Measurements from ENCODE around the gene PDIA4. TPM values are rescaled to one million over a fixed set of nuclear protein-coding genes. Genes with fewer than 3 reads are reported as not detected.

PDIA4 gene
- total and polyA plus RNA-seq, 5 donors from 2014 or later: 33.4 to 78.3 (median 67.5) TPM

Other genes with a start within 250 kb of the PDIA4 start
- gene EZH2, start 144.2 kb downstream of the PDIA4 start, total RNA-seq: 78.6 TPM
- gene EZH2, start 144.2 kb downstream of the PDIA4 start, polyA plus RNA-seq: 10 to 100 TPM in 2 of 4 donors, 1 to 10 TPM in 2; 7.5 to 12.2 (median 9.7) TPM
- gene ZNF786, start 62.2 kb upstream of the PDIA4 start, total RNA-seq: 6.3 TPM
- 1 to 10 TPM; 1.5 to 9.9 (median 6.0) TPM for gene ZNF786, start 62.2 kb upstream of the PDIA4 start, polyA plus RNA-seq
- 0.35 TPM for gene ZNF425, start 97.8 kb upstream of the PDIA4 start, total RNA-seq
- 1 to 10 TPM in 2 of 4 donors, under 1 TPM in 2; 0.64 to 1.4 (median 0.91) TPM for gene ZNF425, start 97.8 kb upstream of the PDIA4 start, polyA plus RNA-seq
- gene ZNF398, start 118.9 kb upstream of the PDIA4 start, total RNA-seq: 14.4 TPM
- gene ZNF398, start 118.9 kb upstream of the PDIA4 start, polyA plus RNA-seq: 10 to 100 TPM in 2 of 4 donors, 1 to 10 TPM in 2; 5.5 to 13.4 (median 10.4) TPM
- gene ZNF282, start 167.0 kb upstream of the PDIA4 start, total RNA-seq: 18.6 TPM
- gene ZNF282, start 167.0 kb upstream of the PDIA4 start, polyA plus RNA-seq: 1 to 10 TPM in 3 of 4 donors, under 1 TPM in 1; 0.83 to 1.4 (median 1.2) TPM
- 14.2 TPM for gene ZNF212, start 211.1 kb upstream of the PDIA4 start, total RNA-seq
- gene ZNF212, start 211.1 kb upstream of the PDIA4 start, polyA plus RNA-seq: 10 to 100 TPM in 1 of 4 donors, 1 to 10 TPM in 3; 3.3 to 12.6 (median 6.4) TPM
- 30.2 TPM for gene ZNF783, start 233.7 kb upstream of the PDIA4 start, total RNA-seq
- gene ZNF783, start 233.7 kb upstream of the PDIA4 start, polyA plus RNA-seq: 1 to 10 TPM; 2.7 to 5.3 (median 4.7) TPM